HepG2 (cell line): Measurements from ENCODE around the gene PLD6. TPM values are rescaled to one million over a fixed set of nuclear protein-coding genes. Genes with fewer than 3 reads are reported as not detected.

Source experiments
- ATAC-seq: fragments of 200-7000 bp; cut with Tn5 transposase; 3 replicates; pipeline ENCODE4 v1.9.1; 2020; ENCODE audit warnings: mild to moderate bottlenecking, moderate library complexity
- BruUV-seq: library from RNA; stranded (reverse); fragments of 400-500 nt; replicated peaks from 2 replicates; lab custom pipeline; 2021; lab: Mats Ljungman, UMichigan
- CTCF ChIA-PET: fragments of 300-600 bp; formaldehyde crosslinking; extraction: SDS; loops from one replicate; lab custom pipeline; 2021; ENCODE audit warnings: low total read pairs, inconsistent platforms, low intra/inter-chr PET ratio; lab: Yijun Ruan, JAX
- POLR2A ChIA-PET: fragments of 350-600 bp; sonication (Branson Sonifier 250); formaldehyde crosslinking; loops from one replicate; lab custom pipeline; 2020; ENCODE audit warnings: antibody characterized with exemption, inconsistent platforms; lab: Yijun Ruan, JAX
- DNase-seq: peaks from one replicate; pipeline ENCODE4 v3.0.0-alpha.2; 2015; ENCODE audit warnings: low spot score
- FAIRE-seq: peaks from 3 replicates; lab custom pipeline; 2011; peaks lifted over from hg19 to GRCh38; lab: Jason Lieb, UNC
- H2AFZ ChIP-seq: one replicate; pipeline ENCODE4 v1.6.1; 2011; ENCODE audit warnings: low read length, inconsistent platforms
- H3K27ac ChIP-seq: fragments of 300-600 bp; 3 replicates; pipeline ENCODE4 v1.8.0; 2011; ENCODE audit warnings: mixed run types, mild to moderate bottlenecking, mixed read lengths, low read length, inconsistent platforms; ENCODE audit not compliant: insufficient read depth; ENCODE audit errors: extremely low read length
- H3K27me3 ChIP-seq, 2 experiments: fragments of 200-600 bp in 1 of 2; 2 replicates in 1 of 2; 3 replicates in 1 of 2; pipeline versions ENCODE4 v1.6.0 to v1.8.0; 2011; ENCODE audit warnings: low read length in 2 of 2, mild to moderate bottlenecking in 2 of 2, moderate library complexity in 2 of 2, inconsistent platforms in 1 of 2; ENCODE audit not compliant: insufficient read depth in 2 of 2, control insufficient read depth in 1 of 2
- H3K36me3 ChIP-seq, 2 experiments: fragments of 200-600 bp in 1 of 2; replicated peaks in 1 of 2; 2 replicates in 1 of 2; 3 replicates in 1 of 2; pipeline versions ENCODE4 v1.5.1 to v1.8.0; 2011; ENCODE audit warnings: low read length in 2 of 2, inconsistent platforms in 1 of 2; ENCODE audit not compliant: insufficient read depth in 2 of 2, control insufficient read depth in 1 of 2
- H3K4me1 ChIP-seq: 2 replicates; pipeline ENCODE4 v1.5.1; 2012; ENCODE audit warnings: low read length, inconsistent platforms; ENCODE audit not compliant: insufficient read depth
- H3K4me2 ChIP-seq: 2 replicates; pipeline ENCODE4 v1.6.0; 2011; ENCODE audit warnings: low read depth, low read length, inconsistent platforms
- H3K4me3 ChIP-seq, 3 experiments: fragments of 200-600 bp in 1 of 3; sonication (generic), shearing (Covaris generic) in 1 of 3; replicated peaks in 1 of 3; 2 replicates each; pipeline ENCODE4 v1.5.1; 2011 to 2016; ENCODE audit warnings: low read length in 3 of 3, inconsistent platforms in 2 of 3, low read depth in 2 of 3, mild to moderate bottlenecking in 2 of 3, control low read depth in 1 of 3, mixed read lengths in 1 of 3; ENCODE audit not compliant: insufficient read depth in 1 of 3
- H3K79me2 ChIP-seq: one replicate; pipeline ENCODE4 v1.6.1; 2011; ENCODE audit warnings: low read length, inconsistent platforms; ENCODE audit not compliant: insufficient read depth
- H3K9ac ChIP-seq: 2 replicates; pipeline ENCODE4 v1.6.0; 2011; ENCODE audit warnings: mild to moderate bottlenecking, low read depth, low read length, inconsistent platforms; ENCODE audit not compliant: insufficient read depth
- H3K9me3 ChIP-seq: 2 replicates; pipeline ENCODE4 v1.5.1; 2012; ENCODE audit warnings: mild to moderate bottlenecking, low read length
- H4K20me1 ChIP-seq: 2 replicates; pipeline ENCODE4 v1.6.0; 2011; ENCODE audit warnings: inconsistent platforms, mild to moderate bottlenecking, low read length, moderate library complexity; ENCODE audit not compliant: insufficient read depth
- ATF7-NPFF ChIP-seq: sonication (generic); formaldehyde crosslinking; IDR thresholded peaks from 2 replicates; pipeline ENCODE4 v1.8.1; 2023; ENCODE audit warnings: mild to moderate bottlenecking, low read depth, missing genetic modification reagents, moderate library complexity
- CEBPG ChIP-seq: IDR thresholded peaks from 2 replicates; pipeline ENCODE4 v1.6.1; 2016
- CREB3 ChIP-seq: sonication (generic); formaldehyde crosslinking; IDR thresholded peaks from 2 replicates; pipeline ENCODE4 v1.5.0; 2020; ENCODE audit warnings: missing genetic modification reagents
- FOXK1 ChIP-seq: sonication (generic); formaldehyde crosslinking; IDR thresholded peaks from 2 replicates; pipeline ENCODE4 v1.4.0; 2020; ENCODE audit warnings: low read depth, missing genetic modification reagents, borderline replicate concordance
- FOXO4 ChIP-seq: sonication (generic); formaldehyde crosslinking; conservative IDR thresholded peaks from 2 replicates; pipeline ENCODE4 v1.8.1; 2023; ENCODE audit warnings: missing genetic modification reagents
- GLMP ChIP-seq: sonication (generic); formaldehyde crosslinking; IDR thresholded peaks from 2 replicates; pipeline ENCODE4 v1.9.0; 2021; ENCODE audit warnings: missing genetic modification reagents, mild to moderate bottlenecking, borderline replicate concordance
- TCF7L2 ChIP-seq: IDR thresholded peaks from 2 replicates; pipeline ENCODE4 v1.6.1; 2011; ENCODE audit warnings: mild to moderate bottlenecking, low read depth, low read length, moderate library complexity
- ZGPAT ChIP-seq: IDR thresholded peaks from 2 replicates; pipeline ENCODE4 v1.6.1; 2016; ENCODE audit warnings: mild to moderate bottlenecking
- ZNF362 ChIP-seq: sonication (generic); formaldehyde crosslinking; IDR thresholded peaks from 2 replicates; pipeline ENCODE4 v1.4.0; 2020; ENCODE audit warnings: missing genetic modification reagents, mild to moderate bottlenecking, borderline replicate concordance
- ZNF816 ChIP-seq: sonication (generic); formaldehyde crosslinking; IDR thresholded peaks from 2 replicates; pipeline ENCODE4 v1.8.0; 2022; ENCODE audit warnings: missing genetic modification reagents, mild to moderate bottlenecking, borderline replicate concordance
- WGBS: methylation state at CpG from one replicate; pipeline ENCODE4 v1.1.6; 2017; ENCODE audit warnings: low lambda C conversion rate; 5-methylcytosine and 5-hydroxymethylcytosine counted together
- in situ Hi-C: cut with HindIII; loops from 2 replicates; pipeline ENCODE4 v1.10.0; 2017; ENCODE audit warnings: low pct_unique_long_range_greater_than_20kb; ENCODE audit not compliant: extremely low pct_ligation_motif_present
- intact Hi-C: fragments of 100-400 bp; cut with micrococcal nuclease; formaldehyde crosslinking; loops from one replicate; pipeline ENCODE4 v1.10.0; 2022; ENCODE audit not compliant: unreplicated experiment
- polyA plus RNA-seq, 8 experiments: library from polyadenylated mRNA; depleted of rRNA in 3 of 8; stranded (reverse) in 7 of 8; unstranded in 1 of 8; fragments of >200 nt; fragmentation: Illumina TruSeq in 4 of 8; extraction: Trizol in 4 of 8; gene quantifications; 2 replicates each; pipeline versions ENCODE4 v1.2.1 to v1.2.3, GENCODE V29; 2011 to 2016; ENCODE audit warnings: low read depth in 4 of 8, missing spikeins in 1 of 8, mixed read lengths in 1 of 8; ENCODE audit not compliant: insufficient read depth in 1 of 8
- total RNA-seq, 5 experiments: library from RNA; depleted of rRNA; stranded (reverse); fragments of >200 nt; fragmentation: Illumina TruSeq; extraction: Trizol; gene quantifications; 2 replicates each; pipeline ENCODE4 v1.2.3, GENCODE V29; 2016; ENCODE audit warnings: low read depth in 1 of 5

The PLD6 gene
- total and polyA plus RNA-seq, 2 of the 13 experiments (the other 11 are each of a cell fraction or from before 2014, with no cell fraction given): 5.2 to 11.4 TPM

GRCh38 chr17:17243163-17243562 lies 37.0 kb upstream of the PLD6 start:
- no peaks in the 10 kb centered on the region for H3K9me3 ChIP-seq
- ChIA-PET POLR2A (no interaction called here), CTCF (no interaction called here)
- in situ Hi-C loops (no loop called here), intact Hi-C loops (no loop called here)
- H3K9ac ChIP-seq: no peak overlapping the region
- no peak overlapping the region for H2AFZ ChIP-seq
- H3K4me1 ChIP-seq: peaks cover 6% of the 10 kb centered on the region
- 93% methylated on average over 6 of the region's 6 CpGs for WGBS
- H3K4me2 ChIP-seq: no peak overlapping the region
- no peak for DNase-seq
- no TSS peak for BruUV-seq
- no peaks in the 10 kb centered on the region for H3K79me2 ChIP-seq
- H3K27ac ChIP-seq: no peak overlapping the region
- no peaks in the 10 kb centered on the region for H3K27me3 ChIP-seq
- H3K4me3 ChIP-seq: no peak overlapping the region
- TF ChIP-seq CEBPG (CRISPR knock-in tag) (no peak), ZNF362 (CRISPR knock-in tag) (no peak), FOXO4 (CRISPR knock-in tag) (no peak), FOXK1 (CRISPR knock-in tag) (no peak), TCF7L2 (no peak), ATF7-NPFF (no peak)
- H4K20me1 ChIP-seq: no peaks in the 10 kb centered on the region
- ATAC-seq: no peak
- peaks cover 2 to 21% of the 10 kb centered on the region in 2 experiments; a peak in 3 of 5 replicates for H3K36me3 ChIP-seq
- no peak for FAIRE-seq

GRCh38 chr17:17242246-17242645 lies 36.1 kb upstream of the PLD6 start:
- Histone ChIP-seq H4K20me1 (no peaks in the 10 kb centered on the region), H3K4me1 (peaks cover 8% of the 10 kb centered on the region), H3K36me3 (peaks cover 0 to 12% of the 10 kb centered on the region in 2 experiments; a peak in 2 of 5 replicates), H3K9me3 (no peaks in the 10 kb centered on the region), H3K4me3 (no peak overlapping the region), H3K27ac (no peak overlapping the region), H3K79me2 (no peaks in the 10 kb centered on the region), H3K4me2 (no peak overlapping the region), H3K27me3 (no peaks in the 10 kb centered on the region), H2AFZ (no peak overlapping the region), H3K9ac (no peak overlapping the region)
- no TSS peak for BruUV-seq
- in situ Hi-C loops (no loop called here), intact Hi-C loops (no loop called here)
- DNase-seq: no peak
- POLR2A ChIA-PET: no interaction called here
- ATAC-seq: no peak
- CTCF ChIA-PET: no interaction called here
- FAIRE-seq: no peak
- WGBS: 68% methylated on average over 3 of the region's 7 CpGs
- no peak for TF ChIP-seq GLMP (CRISPR knock-in tag)
- TF ChIP-seq ZGPAT (CRISPR knock-in tag): no peak
- no peak for TF ChIP-seq CREB3 (CRISPR knock-in tag)
- TF ChIP-seq ZNF816 (CRISPR knock-in tag): no peak
